H1 (cell line): Measurements from ENCODE around the gene PPM1L. TPM values are rescaled to one million over a fixed set of nuclear protein-coding genes. Genes with fewer than 3 reads are reported as not detected.

Experiments used
- CTCF ChIA-PET: fragments of 300-600 bp; sonication (Branson Sonifier 250); formaldehyde crosslinking; loops from one replicate; lab custom pipeline; 2021; ENCODE audit not compliant: partially characterized antibody; lab: Charles Lee
- POLR2A ChIA-PET: fragments of 300-600 bp; sonication (Branson Sonifier 250); formaldehyde crosslinking; loops from one replicate; lab custom pipeline; 2021; ENCODE audit warnings: inconsistent platforms; ENCODE audit not compliant: partially characterized antibody; lab: Charles Lee
- DNase-seq, 2 experiments: peaks; one replicate each; pipeline versions ENCODE4 v3.0.0 to v3.0.0-alpha.2; 2010 to 2022; ENCODE audit warnings: low spot score in 2 of 2, low read depth in 1 of 2, mixed read lengths in 1 of 2
- FAIRE-seq: peaks from 2 replicates; lab custom pipeline; 2011; peaks lifted over from hg19 to GRCh38; lab: Jason Lieb, UNC
- H2AFZ ChIP-seq: 2 replicates; pipeline ENCODE4 v1.8.1; 2012; ENCODE audit warnings: low read length, inconsistent platforms
- H2AK5ac ChIP-seq: 2 replicates; pipeline ENCODE4 v1.6.1; 2013; ENCODE audit warnings: low read depth, low read length
- H2BK120ac ChIP-seq: replicated peaks from 2 replicates; pipeline ENCODE3; 2013; ENCODE audit warnings: low read depth, low read length, inconsistent platforms
- H2BK12ac ChIP-seq: 2 replicates; pipeline ENCODE4 v1.6.1; 2013; ENCODE audit warnings: low read depth, low read length
- H2BK15ac ChIP-seq: 2 replicates; pipeline ENCODE4 v1.6.1; 2013; ENCODE audit warnings: low read length
- H2BK20ac ChIP-seq: 2 replicates; pipeline ENCODE4 v1.6.1; 2013; ENCODE audit warnings: low read length
- H2BK5ac ChIP-seq: 2 replicates; pipeline ENCODE4 v1.6.1; 2013; ENCODE audit warnings: low read depth, low read length
- H3K14ac ChIP-seq: 2 replicates; pipeline ENCODE4 v1.6.1; 2013; ENCODE audit warnings: inconsistent platforms; ENCODE audit not compliant: insufficient read length
- H3K18ac ChIP-seq: 2 replicates; pipeline ENCODE4 v1.6.1; 2013; ENCODE audit warnings: low read length; ENCODE audit errors: extremely low read depth
- H3K23ac ChIP-seq: 2 replicates; pipeline ENCODE4 v1.6.1; 2013; ENCODE audit warnings: inconsistent platforms; ENCODE audit not compliant: insufficient read length
- H3K23me2 ChIP-seq: 2 replicates; pipeline ENCODE4 v1.6.1; 2013; ENCODE audit warnings: low read depth, low read length
- H3K27ac ChIP-seq: 2 replicates; pipeline ENCODE4 v1.6.1; 2011; ENCODE audit warnings: low read depth, low read length, inconsistent platforms
- H3K27me3 ChIP-seq, 4 experiments: replicated peaks in 1 of 4; 1 replicate in 1 of 4; 2 replicates in 3 of 4; pipeline versions ENCODE4 v1.6.1 to v1.8.1; 2011 to 2013; ENCODE audit warnings: low read length in 3 of 4, mild to moderate bottlenecking in 3 of 4, inconsistent platforms in 2 of 4, mixed read lengths in 2 of 4, moderate library complexity in 1 of 4; ENCODE audit not compliant: control insufficient read depth in 3 of 4, insufficient read depth in 3 of 4; ENCODE audit errors: extremely low read depth in 1 of 4
- H3K36me3 ChIP-seq, 4 experiments: 2 replicates each; pipeline versions ENCODE4 v1.6.1 to v1.8.1; 2011 to 2013; ENCODE audit warnings: mild to moderate bottlenecking in 4 of 4, low read length in 3 of 4, moderate library complexity in 2 of 4, control low read depth in 1 of 4, inconsistent platforms in 1 of 4; ENCODE audit not compliant: insufficient read depth in 4 of 4, control insufficient read depth in 2 of 4
- H3K4ac ChIP-seq: replicated peaks from 2 replicates; pipeline ENCODE3; 2013; ENCODE audit warnings: low read length, low read depth, mixed read lengths, inconsistent platforms; ENCODE audit not compliant: insufficient read length
- H3K4me1 ChIP-seq, 4 experiments: replicated peaks in 1 of 4; 1 replicate in 1 of 4; 2 replicates in 3 of 4; pipeline versions ENCODE4 v1.6.1 to v1.8.1; 2011 to 2013; ENCODE audit warnings: low read length in 3 of 4, inconsistent platforms in 2 of 4, mixed read lengths in 1 of 4; ENCODE audit not compliant: insufficient read depth in 4 of 4, control insufficient read depth in 3 of 4
- H3K4me2 ChIP-seq, 2 experiments: 2 replicates each; pipeline versions ENCODE4 v1.6.1 to v1.8.1; 2011 to 2013; ENCODE audit warnings: low read depth in 2 of 2, low read length in 2 of 2, control low read depth in 1 of 2, inconsistent platforms in 1 of 2, mild to moderate bottlenecking in 1 of 2; ENCODE audit not compliant: insufficient read depth in 1 of 2
- H3K4me3 ChIP-seq, 4 experiments: fragments of 200-600, 300-600 bp in 1 of 4; sonication (generic), shearing (Covaris generic), sonication (Bioruptor Twin) in 1 of 4; 2 replicates each; pipeline versions ENCODE4 v1.5.1 to v1.8.1; 2011 to 2016; ENCODE audit warnings: low read length in 4 of 4, low read depth in 3 of 4, control low read depth in 2 of 4, inconsistent platforms in 2 of 4, mild to moderate bottlenecking in 2 of 4, mixed read lengths in 1 of 4, moderate library complexity in 1 of 4; ENCODE audit not compliant: insufficient read depth in 2 of 4; ENCODE audit errors: extremely low read depth in 1 of 4
- H3K56ac ChIP-seq: replicated peaks from 2 replicates; pipeline ENCODE3; 2013; ENCODE audit warnings: low read depth, mild to moderate bottlenecking, mixed read lengths, low read length, inconsistent platforms; ENCODE audit not compliant: insufficient read length
- H3K79me1 ChIP-seq: 2 replicates; pipeline ENCODE4 v1.6.1; 2013; ENCODE audit warnings: low read depth, low read length, control low read depth
- H3K79me2 ChIP-seq, 2 experiments: 2 replicates each; pipeline versions ENCODE4 v1.6.1 to v1.8.1; 2012 to 2013; ENCODE audit warnings: low read length in 2 of 2, mild to moderate bottlenecking in 2 of 2, inconsistent platforms in 1 of 2; ENCODE audit not compliant: insufficient read depth in 2 of 2, control insufficient read depth in 1 of 2
- H3K9ac ChIP-seq, 4 experiments: replicated peaks in 1 of 4; 1 replicate in 1 of 4; 2 replicates in 3 of 4; pipeline versions ENCODE4 v1.6.1 to v1.8.1; 2011 to 2013; ENCODE audit warnings: low read depth in 3 of 4, low read length in 3 of 4, control low read depth in 2 of 4, mild to moderate bottlenecking in 2 of 4, moderate library complexity in 2 of 4, inconsistent platforms in 1 of 4; ENCODE audit errors: extremely low read depth in 1 of 4
- H3K9me3 ChIP-seq, 2 experiments: 2 replicates each; pipeline versions ENCODE4 v1.6.1 to v1.8.1; 2012 to 2013; ENCODE audit warnings: mild to moderate bottlenecking in 2 of 2, moderate library complexity in 2 of 2, control low read depth in 1 of 2, inconsistent platforms in 1 of 2, low read depth in 1 of 2, low read length in 1 of 2, mixed read lengths in 1 of 2; ENCODE audit not compliant: insufficient read depth in 2 of 2
- H4K20me1 ChIP-seq, 2 experiments: replicated peaks in 1 of 2; 2 replicates each; pipeline versions ENCODE3 to v1.8.1; 2011 to 2013; ENCODE audit warnings: inconsistent platforms in 2 of 2, low read length in 2 of 2, mild to moderate bottlenecking in 1 of 2; ENCODE audit not compliant: insufficient read depth in 2 of 2, control insufficient read depth in 1 of 2
- H4K5ac ChIP-seq: 2 replicates; pipeline ENCODE4 v1.6.1; 2013; ENCODE audit warnings: low read length, low read depth, mixed read lengths, inconsistent platforms; ENCODE audit not compliant: insufficient read length
- H4K8ac ChIP-seq: 2 replicates; pipeline ENCODE4 v1.8.0; 2013; ENCODE audit warnings: mild to moderate bottlenecking, moderate library complexity, low read length, inconsistent platforms; ENCODE audit not compliant: insufficient read depth; ENCODE audit errors: extremely low read depth
- H4K91ac ChIP-seq: replicated peaks from 2 replicates; pipeline ENCODE3; 2013; ENCODE audit warnings: low read length, mixed read lengths, inconsistent platforms; ENCODE audit not compliant: insufficient read length
- CEBPB ChIP-seq: IDR thresholded peaks from 2 replicates; pipeline ENCODE4 v1.6.1; 2012; ENCODE audit warnings: low read depth, low read length
- CREB1 ChIP-seq: IDR thresholded peaks from 2 replicates; pipeline ENCODE4 v1.6.1; 2012; ENCODE audit warnings: inconsistent platforms
- E2F6 ChIP-seq: IDR thresholded peaks from 2 replicates; pipeline ENCODE4 v1.6.1; 2012; ENCODE audit warnings: inconsistent platforms
- EP300 ChIP-seq, 2 experiments: IDR thresholded peaks; 1 replicate in 1 of 2; 2 replicates in 1 of 2; pipeline ENCODE4 v1.6.1; 2011 to 2012; ENCODE audit warnings: low read depth in 2 of 2, low read length in 2 of 2, mild to moderate bottlenecking in 2 of 2, borderline replicate concordance in 1 of 2, inconsistent platforms in 1 of 2, moderate library complexity in 1 of 2
- HDAC6 ChIP-seq: IDR thresholded peaks from one replicate; pipeline ENCODE4 v1.7.1; 2012; ENCODE audit warnings: low read depth, mild to moderate bottlenecking, inconsistent platforms, low read length, moderate library complexity
- KDM5A ChIP-seq: fragments of 200-600 bp; IDR thresholded peaks from 2 replicates; pipeline ENCODE4 v1.7.1; 2012; ENCODE audit warnings: mild to moderate bottlenecking, low read length, inconsistent platforms, mixed read lengths
- NANOG ChIP-seq: IDR thresholded peaks from 2 replicates; pipeline ENCODE4 v1.6.1; 2011; ENCODE audit warnings: low read length, low read depth, mild to moderate bottlenecking, inconsistent platforms; ENCODE audit not compliant: insufficient read depth, poor library complexity, severe bottlenecking
- SIN3A ChIP-seq, 2 experiments: IDR thresholded peaks in 1 of 2; conservative IDR thresholded peaks in 1 of 2; 2 replicates each; pipeline ENCODE4 v1.6.1; 2011 to 2012; ENCODE audit warnings: low read length in 2 of 2, improper control_type of control experiment in 1 of 2, low read depth in 1 of 2, mild to moderate bottlenecking in 1 of 2
- SIX5 ChIP-seq: IDR thresholded peaks from 2 replicates; pipeline ENCODE4 v1.6.1; 2011; ENCODE audit warnings: mild to moderate bottlenecking, low read depth, low read length
- SRF ChIP-seq: IDR thresholded peaks from 2 replicates; pipeline ENCODE4 v1.6.1; 2011; ENCODE audit warnings: mild to moderate bottlenecking, low read depth, low read length, moderate library complexity
- TAF1 ChIP-seq: IDR thresholded peaks from 2 replicates; pipeline ENCODE4 v1.6.1; 2011; ENCODE audit warnings: mild to moderate bottlenecking, low read depth, low read length
- ZNF274 ChIP-seq: IDR thresholded peaks from 2 replicates; pipeline ENCODE4 v1.7.0; 2012; ENCODE audit warnings: low read length, borderline replicate concordance; ENCODE audit errors: extremely low read depth
- WGBS, 2 experiments: shearing (Covaris generic) in 1 of 2; methylation state at CpG; one replicate each; pipeline versions ENCODE4 v1.1.6 to v1.1.7; 2013 to 2015; ENCODE audit warnings: low lambda C conversion rate in 2 of 2, mixed read lengths in 2 of 2, inconsistent platforms in 1 of 2, low coverage in 1 of 2, missing lambda C conversion rate in 1 of 2; ENCODE audit not compliant: insufficient replicate concordance in 2 of 2, insufficient coverage in 1 of 2, insufficient read length in 1 of 2; ENCODE audit errors: extremely low coverage in 1 of 2, missing lambda C conversion rate in 1 of 2; 5-methylcytosine and 5-hydroxymethylcytosine counted together
- polyA plus RNA-seq, 7 experiments: library from polyadenylated mRNA; depleted of rRNA in 3 of 7; stranded (reverse) in 5 of 7; unstranded in 2 of 7; fragments of >200 nt in 5 of 7; fragments of 200-250 nt in 2 of 7; gene quantifications; 1 replicate in 5 of 7; 2 replicates in 1 of 7; 4 replicates in 1 of 7; pipeline versions ENCODE4 v1.2.1 to v1.2.3, GENCODE V29; 2011 to 2013; ENCODE audit warnings: missing spikeins in 2 of 7, mixed read lengths in 2 of 7
- total RNA-seq: library from RNA; stranded (reverse); fragmentation: NEBNext Ultra II Directional; extraction: Animal tissue kit (Norgen Biotek cat#: 25700); gene quantifications from 2 replicates; pipeline ENCODE4 v1.2.1, GENCODE V29; 2021

PPM1L gene
- total and polyA plus RNA-seq, 2 of the 8 experiments (the other 6 are each of a cell fraction or from before 2014, with no cell fraction given): 2.8 to 18.1 TPM

GRCh38 chr3:160851629-160852210 lies 95.7 kb downstream of the PPM1L start:
- FAIRE-seq (no peak), DNase-seq (no peak)
- no peak overlapping the region for H3K4me3 ChIP-seq
- ChIA-PET POLR2A (interaction anchor here (1.4 kb wide), 1 partner anchor 11 kb away, joined by 3 read pairs; no protein-coding TSS in a partner anchor), CTCF (interaction anchor here (0.9 kb wide), 1 partner anchor 66 kb away, joined by 3 read pairs; no protein-coding TSS in a partner anchor)
- no peak overlapping the region for H4K5ac ChIP-seq
- H3K9ac ChIP-seq: no peak overlapping the region
- H3K56ac ChIP-seq: no peak overlapping the region
- H2BK15ac ChIP-seq: no peak overlapping the region
- H2BK20ac ChIP-seq: no peak overlapping the region
- H2AK5ac ChIP-seq: no peak overlapping the region
- WGBS, 2 experiments: 73% methylated on average over 8 of the region's 8 CpGs; no CpG with 5 or more reads in 1 of the 2 experiments
- no peak overlapping the region for H4K91ac ChIP-seq
- no peak overlapping the region for H2BK120ac ChIP-seq
- no peaks in the 10 kb centered on the region for H3K9me3 ChIP-seq
- H3K36me3 ChIP-seq: no peaks in the 10 kb centered on the region
- H3K27me3 ChIP-seq: no peaks in the 10 kb centered on the region
- no peaks in the 10 kb centered on the region for H3K79me2 ChIP-seq
- no peak overlapping the region for H2BK12ac ChIP-seq
- H3K4me2 ChIP-seq: peak overlapping the region in 1 of 2 experiments; percentile 22; a peak in 2 of 4 replicates
- no peak overlapping the region for H2BK5ac ChIP-seq
- no peak overlapping the region for H3K4ac ChIP-seq
- no peak overlapping the region for H3K14ac ChIP-seq
- H4K8ac ChIP-seq: no peak overlapping the region
- no peaks in the 10 kb centered on the region for H3K79me1 ChIP-seq
- no peak overlapping the region for H3K18ac ChIP-seq
- H4K20me1 ChIP-seq: no peaks in the 10 kb centered on the region
- no peaks in the 10 kb centered on the region for H3K23me2 ChIP-seq
- no peak overlapping the region for H3K23ac ChIP-seq
- H3K4me1 ChIP-seq: peaks cover 0 to 3% (median under 1%) of the 10 kb centered on the region in 4 experiments; a peak in 1 of 7 replicates
- no peak overlapping the region for H2AFZ ChIP-seq
- H3K27ac ChIP-seq: no peak overlapping the region
- TF ChIP-seq CEBPB (no peak), E2F6 (no peak), SRF (no peak), KDM5A (no peak), TAF1 (no peak), CREB1 (no peak), HDAC6 (no peak), SIN3A (conservative IDR thresholded peaks at IDR 0.05 in 1 of 2, IDR thresholded peaks at IDR 0.05 in 1 of 2; ENCODE audit: low read depth in 1 of 2, low read length in 2 of 2) (no peak), NANOG (no peak), EP300 (IDR thresholded peaks at IDR 0.05; ENCODE audit: borderline replicate concordance in 1 of 2, low read depth in 2 of 2, low read length in 2 of 2) (no peak), SIX5 (no peak), ZNF274 (no peak)
